Right atrium auricular region (tissue), 2 donors: ENCODE measurements around the gene SYCP2L. TPM values are rescaled to one million over a fixed set of nuclear protein-coding genes. Genes with fewer than 3 reads are reported as not detected.

Source experiments
- DNase-seq: peaks from one replicate; pipeline ENCODE4 v3.0.0-alpha.2; 2019; ENCODE audit warnings: low spot score
- H3K27ac ChIP-seq, 2 donors: fragments of 200-600 bp; sonication (generic); 1 replicate in 1 of 2; 2 replicates in 1 of 2; pipeline ENCODE4 v1.5.1; 2016 to 2019
- H3K27me3 ChIP-seq, 2 donors: fragments of 200-600 bp; sonication (generic); one replicate each; pipeline versions ENCODE4 v1.5.1 to v1.6.0; 2017 to 2019
- H3K36me3 ChIP-seq: fragments of 200-600 bp; sonication (generic); one replicate; pipeline ENCODE4 v1.5.1; 2016
- H3K4me1 ChIP-seq, 2 donors: fragments of 200-600 bp; sonication (generic); one replicate each; pipeline versions ENCODE4 v1.5.1 to v1.6.0; 2017 to 2019
- H3K4me3 ChIP-seq, 2 donors: fragments of 200-600 bp; sonication (generic); 1 replicate in 1 of 2; 2 replicates in 1 of 2; pipeline ENCODE4 v1.5.1; 2017 to 2019; ENCODE audit warnings: mild to moderate bottlenecking in 1 of 2, moderate library complexity in 1 of 2
- H3K9me3 ChIP-seq, 2 donors: fragments of 200-600 bp; sonication (generic); one replicate each; pipeline ENCODE4 v1.5.1; 2019
- CTCF ChIP-seq, 2 donors: fragments of 200-600 bp; sonication (generic); IDR thresholded peaks; one replicate each; pipeline ENCODE4 v1.5.1; 2019; ENCODE audit warnings: antibody characterized with exemption in 2 of 2
- total RNA-seq, 2 donors: library from RNA; depleted of rRNA; stranded (reverse); fragments of >200 nt; gene quantifications; one replicate each; pipeline ENCODE4 v1.1.0, GENCODE V29; 2016

The SYCP2L gene
- total RNA-seq, 2 donors from 2014 or later: 0.20 to 1.1 TPM

GRCh38 chr6:11018225-11018624, 131.4 kb downstream of the SYCP2L start:
- Histone ChIP-seq H3K9me3 (no peaks in the 10 kb centered on the region), H3K4me3 (no peak overlapping the region), H3K4me1 (peaks cover 0 to 23% of the 10 kb centered on the region in 2 donors), H3K27ac (no peak overlapping the region), H3K36me3 (no peaks in the 10 kb centered on the region), H3K27me3 (no peaks in the 10 kb centered on the region)
- no peak for DNase-seq
- TF ChIP-seq CTCF (IDR thresholded peaks at IDR 0.05): no peak

GRCh38 chr6:11021003-11021402, 134.2 kb downstream of the SYCP2L start:
- Histone ChIP-seq H3K36me3 (no peaks in the 10 kb centered on the region), H3K9me3 (no peaks in the 10 kb centered on the region), H3K4me3 (no peak overlapping the region), H3K4me1 (peaks cover 0 to 28% of the 10 kb centered on the region in 2 donors), H3K27ac (no peak overlapping the region), H3K27me3 (no peaks in the 10 kb centered on the region)
- no peak for TF ChIP-seq CTCF (IDR thresholded peaks at IDR 0.05)
- DNase-seq: no peak

GRCh38 chr6:11021714-11022113, 134.9 kb downstream of the SYCP2L start:
- Histone ChIP-seq H3K27me3 (no peaks in the 10 kb centered on the region), H3K9me3 (no peaks in the 10 kb centered on the region), H3K4me3 (no peak overlapping the region), H3K4me1 (peaks cover 0 to 34% of the 10 kb centered on the region in 2 donors), H3K27ac (peak overlapping the region in 1 of 2 donors; percentile 30), H3K36me3 (no peaks in the 10 kb centered on the region)
- TF ChIP-seq CTCF (IDR thresholded peaks at IDR 0.05): no peak
- no peak for DNase-seq

GRCh38 chr6:11023032-11023431, 136.2 kb downstream of the SYCP2L start:
- TF ChIP-seq CTCF (IDR thresholded peaks at IDR 0.05): no peak
- Histone ChIP-seq H3K27ac (no peak overlapping the region), H3K27me3 (no peaks in the 10 kb centered on the region), H3K9me3 (no peaks in the 10 kb centered on the region), H3K4me3 (no peak overlapping the region), H3K36me3 (no peaks in the 10 kb centered on the region), H3K4me1 (peaks cover 0 to 34% of the 10 kb centered on the region in 2 donors)
- no peak for DNase-seq

Other genes starting within 250 kb of the SYCP2L start
- not detected for gene C6orf52, start 192.4 kb upstream of the SYCP2L start, total RNA-seq
- gene PAK1IP1, start 192.1 kb upstream of the SYCP2L start, total RNA-seq: 10 to 100 TPM in 1 of 2 donors, 1 to 10 TPM in 1; 9.0 to 10.4 TPM
- 100 to 1,000 TPM; 123 to 133 TPM for gene TMEM14C, start 164.0 kb upstream of the SYCP2L start, total RNA-seq
- gene TMEM14B, start 139.2 kb upstream of the SYCP2L start, total RNA-seq: 100 to 1,000 TPM in 1 of 2 donors, 10 to 100 TPM in 1; 93.5 to 100 TPM
- gene MAK, start 48.5 kb upstream of the SYCP2L start, total RNA-seq: under 1 TPM in 1 of 2 donors, not detected in 1; 0.16 TPM
- gene GCM2, start 5.0 kb upstream of the SYCP2L start, total RNA-seq: not detected
- gene ELOVL2, start 157.3 kb downstream of the SYCP2L start, total RNA-seq: 1 to 10 TPM in 1 of 2 donors, under 1 TPM in 1; 0.86 to 1.6 TPM
- gene SMIM13, start 206.8 kb downstream of the SYCP2L start, total RNA-seq: 10 to 100 TPM in 1 of 2 donors, 1 to 10 TPM in 1; 9.0 to 11.3 TPM
- gene ERVFRD-1, start 224.7 kb downstream of the SYCP2L start, total RNA-seq: not detected